GM18526 (cell line): ENCODE measurements around the gene SPOCD1.

Experiments
- POLR2A ChIP-seq: IDR thresholded peaks from 3 replicates; pipeline ENCODE4 v1.6.1; 2011; ENCODE audit not compliant: insufficient read length; ENCODE audit errors: extremely low read depth

Gene SPOCD1

GRCh38 chr1:31834501-31834900 lies 18.7 kb upstream of the SPOCD1 start:
- TF ChIP-seq POLR2A, result no peak

GRCh38 chr1:31831397-31832378 lies 15.9 kb upstream of the SPOCD1 start:
- no peak for TF ChIP-seq POLR2A

GRCh38 chr1:31830511-31830910 lies 14.7 kb upstream of the SPOCD1 start:
- no peak for TF ChIP-seq POLR2A

GRCh38 chr1:31830065-31830464 lies 14.2 kb upstream of the SPOCD1 start:
- TF ChIP-seq POLR2A, result no peak

GRCh38 chr1:31828926-31829690 lies 13.3 kb upstream of the SPOCD1 start:
- TF ChIP-seq POLR2A, result no peak

GRCh38 chr1:31828341-31828740 lies 12.5 kb upstream of the SPOCD1 start:
- TF ChIP-seq POLR2A, result no peak

GRCh38 chr1:31823780-31824179 lies 8.0 kb upstream of the SPOCD1 start:
- no peak for TF ChIP-seq POLR2A

GRCh38 chr1:31822766-31823165 lies 6.9 kb upstream of the SPOCD1 start:
- no peak for TF ChIP-seq POLR2A

- TF ChIP-seq POLR2A, result no peak
These were observed 2.4 kb upstream of the SPOCD1 start for GRCh38 chr1:31818206-31818605.

GRCh38 chr1:31815307-31815645 lies 546 bp downstream of the SPOCD1 start:
- no peak for TF ChIP-seq POLR2A

- no peak for TF ChIP-seq POLR2A
These were observed 1.1 kb downstream of the SPOCD1 start for GRCh38 chr1:31814631-31815306.

- no peak for TF ChIP-seq POLR2A
These were observed 1.7 kb downstream of the SPOCD1 start for GRCh38 chr1:31814041-31814511.

GRCh38 chr1:31812158-31812829 lies 3.5 kb downstream of the SPOCD1 start:
- no peak for TF ChIP-seq POLR2A

GRCh38 chr1:31811605-31812004 lies 4.2 kb downstream of the SPOCD1 start:
- TF ChIP-seq POLR2A, result no peak

- no peak for TF ChIP-seq POLR2A
These were observed 6.1 kb downstream of the SPOCD1 start for GRCh38 chr1:31809698-31810097.
